BE2C (cell line): Measurements from ENCODE around the gene CYFIP2. TPM values are rescaled to one million over a fixed set of nuclear protein-coding genes. Genes with fewer than 3 reads are reported as not detected.

Experiments
- DNase-seq: peaks from one replicate; pipeline ENCODE4 v3.0.0-alpha.2; 2020
- H3K27me3 ChIP-seq: fragments of 250-450 bp; sonication (Bioruptor Pico); 2 replicates; pipeline ENCODE4 v1.5.1; 2020; ENCODE audit warnings: mild to moderate bottlenecking
- H3K36me3 ChIP-seq: fragments of 250-450 bp; sonication (Bioruptor Pico); 2 replicates; pipeline ENCODE4 v1.5.1; 2020; ENCODE audit warnings: mild to moderate bottlenecking
- H3K4me1 ChIP-seq: fragments of 250-450 bp; sonication (Bioruptor Pico); 2 replicates; pipeline ENCODE4 v1.5.1; 2020
- H3K4me3 ChIP-seq: 2 replicates; pipeline ENCODE4 v1.5.1; 2011; ENCODE audit warnings: low read depth, low read length
- H3K9me3 ChIP-seq: fragments of 250-450 bp; sonication (Bioruptor Pico); 2 replicates; pipeline ENCODE4 v1.5.1; 2020
- CTCF ChIP-seq: IDR thresholded peaks from 2 replicates; pipeline ENCODE4 v1.5.1; 2012; ENCODE audit warnings: mild to moderate bottlenecking, low read depth, low read length
- polyA plus RNA-seq: library from polyadenylated mRNA; unstranded; fragments of >200 nt; gene quantifications from one replicate; pipeline ENCODE4 v1.2.1, GENCODE V29; 2012; ENCODE audit warnings: low read depth, missing spikeins; ENCODE audit not compliant: insufficient read length, insufficient read depth

Gene CYFIP2
- 18.2 TPM for polyA plus RNA-seq

GRCh38 chr5:157265714-157266285 is at the start of gene CYFIP2:
Gene CYFIP2 (plus strand): TSS chr5:157266123. CDS start chr5:157285362, 19,239 bp downstream.
- H3K9me3 ChIP-seq = no peaks in the 10 kb centered on the region

GRCh38 chr5:157216391-157217142 is 49.4 kb upstream of the CYFIP2 start:
- DNase-seq = no peak
- Histone ChIP-seq H3K4me1 (no peaks in the 10 kb centered on the region), H3K4me3 (no peak overlapping the region), H3K36me3 (no peaks in the 10 kb centered on the region), H3K27me3 (peaks cover 3% of the 10 kb centered on the region; the same call in 1 of the 2 replicates), H3K9me3 (no peaks in the 10 kb centered on the region)
- no peak for TF ChIP-seq CTCF

More at GRCh38 chr5:157265714-157266285, at the start of gene CYFIP2:
- TF ChIP-seq CTCF = no peak
- DNase-seq = peak; percentile 78
- H3K27me3 ChIP-seq = peaks cover 26% of the 10 kb centered on the region
- no peaks in the 10 kb centered on the region for H3K36me3 ChIP-seq
- peak within 1 kb of the TSS; percentile 77 for H3K4me3 ChIP-seq
- no peaks in the 10 kb centered on the region for H3K4me1 ChIP-seq

DNA sequence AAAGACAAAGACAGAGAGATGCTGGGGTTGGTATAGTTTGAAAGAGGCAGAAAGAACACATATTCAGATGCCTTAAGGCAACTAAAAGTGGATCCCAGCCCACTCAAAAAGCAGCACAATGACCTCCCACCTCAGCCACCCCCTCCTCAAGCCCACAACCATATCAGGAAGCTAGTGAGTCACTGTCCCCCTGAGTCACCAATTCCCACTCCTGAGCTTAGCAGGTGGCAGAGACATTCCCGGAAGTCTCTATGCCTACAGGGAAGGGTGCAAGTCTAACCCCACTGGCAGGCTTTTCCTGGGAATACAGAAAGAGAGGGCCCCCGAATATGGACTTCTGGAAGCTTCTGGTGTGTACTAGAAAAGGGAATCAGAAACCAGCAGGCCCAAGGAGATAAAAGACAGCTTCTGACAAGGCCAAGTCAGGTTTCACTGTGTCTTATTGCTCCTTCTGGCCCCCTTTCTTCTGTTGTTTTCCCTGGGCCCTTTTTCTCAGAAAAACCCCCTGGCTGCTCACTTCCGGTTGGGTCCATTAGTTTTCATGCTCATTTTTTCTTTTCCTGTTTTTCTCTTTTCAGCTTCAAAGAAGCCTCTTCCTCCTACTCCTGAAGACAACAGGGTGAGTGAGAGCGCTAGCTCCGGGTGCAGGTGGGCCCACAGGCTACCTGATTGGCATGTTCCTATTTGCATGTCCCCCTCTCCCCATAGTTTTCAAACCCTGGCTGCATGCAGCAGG is 48.5 kb upstream of the CYFIP2 start:
- Histone ChIP-seq H3K27me3 (no peaks in the 10 kb centered on the region), H3K4me3 (no peak overlapping the region), H3K4me1 (no peaks in the 10 kb centered on the region)

GRCh38 chr5:157219491-157220271 is 46.2 kb upstream of the CYFIP2 start:
- Histone ChIP-seq H3K36me3 (no peaks in the 10 kb centered on the region), H3K4me1 (no peaks in the 10 kb centered on the region), H3K4me3 (no peak overlapping the region), H3K27me3 (no peaks in the 10 kb centered on the region), H3K9me3 (no peaks in the 10 kb centered on the region)
- no peak for TF ChIP-seq CTCF
- no peak for DNase-seq

More for the DNA sequence above, 48.5 kb upstream of the CYFIP2 start:
- no peaks in the 10 kb centered on the region for H3K36me3 ChIP-seq
- H3K9me3 ChIP-seq = no peaks in the 10 kb centered on the region
- no peak for DNase-seq
- TF ChIP-seq CTCF = no peak

GRCh38 chr5:157221959-157222358 is 44.0 kb upstream of the CYFIP2 start:
- Histone ChIP-seq H3K27me3 (no peaks in the 10 kb centered on the region), H3K4me1 (no peaks in the 10 kb centered on the region), H3K9me3 (no peaks in the 10 kb centered on the region), H3K36me3 (no peaks in the 10 kb centered on the region), H3K4me3 (no peak overlapping the region)
- no peak for TF ChIP-seq CTCF
- DNase-seq = no peak
